MCF 10A (cell line): ENCODE measurements around the gene RAP1GAP. TPM values are rescaled to one million over a fixed set of nuclear protein-coding genes. Genes with fewer than 3 reads are reported as not detected.
A peak's percentile ranks its signal among the peaks of the same experiment; 100 is the strongest.

ENCODE experiments used
- BruUV-seq: library from RNA; stranded (reverse); fragments of 400-500 nt; replicated peaks from 2 replicates; lab custom pipeline; 2021; lab: Mats Ljungman, UMichigan
- CTCF ChIA-PET: fragments of 300-600 bp; sonication (Branson Sonifier 250); formaldehyde crosslinking; extraction: SDS; loops from one replicate; lab custom pipeline; 2021; ENCODE audit warnings: antibody characterized with exemption, inconsistent platforms; lab: Yijun Ruan, JAX
- POLR2A ChIA-PET: fragments of 300-600, 350-650 bp; sonication (Branson Sonifier 250); formaldehyde crosslinking; extraction: SDS; loops from one replicate; lab custom pipeline; 2020; ENCODE audit warnings: antibody characterized with exemption, inconsistent platforms; lab: Yijun Ruan, JAX
- DNase-seq: peaks from one replicate; pipeline ENCODE4 v3.0.0-alpha.2; 2018; ENCODE audit not compliant: unreplicated experiment
- H3K27ac Mint-ChIP-seq: one replicate; pipeline ENCODE4 v1.8.0; 2022; ENCODE audit warnings: mild to moderate bottlenecking, low read depth, mixed read lengths; ENCODE audit not compliant: unreplicated experiment
- H3K27me3 Mint-ChIP-seq: one replicate; pipeline ENCODE4 v1.8.0; 2022; ENCODE audit warnings: mixed read lengths; ENCODE audit not compliant: insufficient read depth, unreplicated experiment
- H3K36me3 Mint-ChIP-seq: one replicate; pipeline ENCODE4 v1.8.0; 2022; ENCODE audit warnings: mild to moderate bottlenecking, moderate library complexity, mixed read lengths; ENCODE audit not compliant: insufficient read depth, unreplicated experiment
- H3K4me1 Mint-ChIP-seq: one replicate; pipeline ENCODE4 v1.8.0; 2022; ENCODE audit warnings: mixed read lengths; ENCODE audit not compliant: insufficient read depth, unreplicated experiment
- H3K4me3 Mint-ChIP-seq: one replicate; pipeline ENCODE4 v1.8.0; 2022; ENCODE audit warnings: mild to moderate bottlenecking, moderate library complexity, mixed read lengths; ENCODE audit not compliant: unreplicated experiment
- H3K9me3 Mint-ChIP-seq: one replicate; pipeline ENCODE4 v1.8.0; 2022; ENCODE audit warnings: mixed read lengths; ENCODE audit not compliant: unreplicated experiment
- CTCF ChIP-seq: fragments of 200-600 bp; IDR thresholded peaks from one replicate; pipeline ENCODE4 v1.8.0; 2022; ENCODE audit warnings: antibody characterized with exemption, mild to moderate bottlenecking; ENCODE audit not compliant: unreplicated experiment
- intact Hi-C: fragments of 100-400 bp; cut with micrococcal nuclease; formaldehyde crosslinking; loops from 2 replicates; pipeline ENCODE4 v1.14.1; 2022
- total RNA-seq: library from RNA; stranded (reverse); gene quantifications from 2 replicates; pipeline ENCODE4 v1.2.3, GENCODE V29; 2022

RAP1GAP gene
- total RNA-seq, 1 experiment from 2014 or later = not detected

DNA sequence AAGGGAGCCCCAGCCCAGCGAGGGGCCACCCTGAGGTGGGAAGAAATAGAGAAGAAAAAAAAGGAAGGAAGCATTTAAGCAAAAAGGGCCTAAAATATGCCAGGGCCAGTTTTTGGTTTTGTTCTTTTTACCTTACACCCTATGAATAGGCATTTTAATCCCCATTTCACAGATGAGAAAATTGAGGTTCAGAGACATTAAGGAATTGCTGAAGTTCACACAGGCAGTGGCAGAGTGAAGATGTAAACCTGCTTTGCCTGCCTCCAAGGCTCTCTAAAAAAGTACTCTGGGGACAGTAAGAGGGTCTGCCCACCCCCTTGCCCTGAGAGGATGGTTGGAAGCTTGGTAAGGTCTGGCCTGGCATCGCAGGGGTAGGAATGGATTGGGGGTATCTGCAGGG lies 19.8 kb downstream of the RAP1GAP start:
- POLR2A ChIA-PET = no interaction called here
- H3K36me3 Mint-ChIP-seq = peaks cover under 1% of the 10 kb centered on the region
- CTCF ChIA-PET = interaction anchor here (1.0 kb wide), 1 partner anchor 9 kb away, joined by 3 read pairs; no protein-coding TSS in a partner anchor
- no peak for TF ChIP-seq CTCF
- intact Hi-C loops = no loop called here
- H3K4me3 Mint-ChIP-seq = no peak overlapping the region
- no peak for DNase-seq
- no peak overlapping the region for H3K27ac Mint-ChIP-seq
- no peaks in the 10 kb centered on the region for H3K27me3 Mint-ChIP-seq
- no TSS peak for BruUV-seq
- no peaks in the 10 kb centered on the region for H3K4me1 Mint-ChIP-seq
- no peaks in the 10 kb centered on the region for H3K9me3 Mint-ChIP-seq

DNA sequence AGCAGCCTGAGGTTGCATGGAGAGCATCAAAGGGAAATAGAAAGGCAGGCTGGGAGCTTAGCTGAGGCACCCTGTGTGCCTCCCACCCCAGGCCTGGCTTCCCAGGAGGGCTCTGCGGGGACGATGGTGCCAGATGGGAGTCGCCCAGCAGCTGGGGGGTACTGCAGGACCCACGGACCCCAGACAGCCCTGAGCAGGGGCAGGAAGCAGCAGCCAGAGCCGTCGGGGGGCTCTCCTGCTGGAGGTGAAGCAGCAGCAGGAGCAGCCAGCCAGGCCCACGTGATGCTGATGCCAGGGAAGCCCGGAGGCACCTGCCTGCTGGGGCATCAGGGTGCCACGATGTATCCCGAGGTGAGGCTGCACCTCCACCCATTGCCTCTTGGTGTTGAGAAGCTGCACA lies 20.4 kb downstream of the RAP1GAP start:
- no peak overlapping the region for H3K4me3 Mint-ChIP-seq
- H3K27me3 Mint-ChIP-seq = no peaks in the 10 kb centered on the region
- TF ChIP-seq CTCF = no peak
- POLR2A ChIA-PET = no interaction called here
- H3K9me3 Mint-ChIP-seq = no peaks in the 10 kb centered on the region
- no peak overlapping the region for H3K27ac Mint-ChIP-seq
- DNase-seq = no peak
- intact Hi-C loops = no loop called here
- CTCF ChIA-PET = no interaction called here
- no TSS peak for BruUV-seq
- H3K4me1 Mint-ChIP-seq = no peaks in the 10 kb centered on the region
- H3K36me3 Mint-ChIP-seq = no peaks in the 10 kb centered on the region

DNA sequence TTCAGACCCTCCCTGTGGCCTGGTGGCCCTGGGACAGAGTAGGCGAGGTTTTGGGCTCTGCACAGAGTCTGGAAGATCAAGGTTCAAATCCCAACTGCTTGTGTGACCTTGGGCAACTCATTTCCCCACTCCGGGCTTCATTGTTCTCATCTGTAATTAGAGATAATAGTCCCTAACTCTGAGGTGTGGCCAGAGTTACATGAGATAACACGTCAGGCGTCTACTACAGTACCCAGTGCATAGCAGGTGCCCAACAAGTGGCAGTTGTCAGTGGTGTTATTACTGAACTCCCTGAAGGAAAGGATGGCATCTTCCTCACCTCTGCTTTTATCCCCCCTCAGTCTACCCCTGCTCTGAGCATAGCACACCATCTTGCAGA lies 20.8 kb downstream of the RAP1GAP start:
- intact Hi-C loops = no loop called here
- Mint-ChIP-seq H3K4me3 (no peak overlapping the region), H3K4me1 (no peaks in the 10 kb centered on the region), H3K27ac (no peak overlapping the region), H3K27me3 (no peaks in the 10 kb centered on the region), H3K36me3 (no peaks in the 10 kb centered on the region), H3K9me3 (no peaks in the 10 kb centered on the region)
- no peak for TF ChIP-seq CTCF
- POLR2A ChIA-PET = no interaction called here
- CTCF ChIA-PET = interaction anchor here (0.6 kb wide), 1 partner anchor 994 kb away, joined by 3 read pairs; no protein-coding TSS in a partner anchor
- BruUV-seq = no TSS peak
- no peak for DNase-seq

DNA sequence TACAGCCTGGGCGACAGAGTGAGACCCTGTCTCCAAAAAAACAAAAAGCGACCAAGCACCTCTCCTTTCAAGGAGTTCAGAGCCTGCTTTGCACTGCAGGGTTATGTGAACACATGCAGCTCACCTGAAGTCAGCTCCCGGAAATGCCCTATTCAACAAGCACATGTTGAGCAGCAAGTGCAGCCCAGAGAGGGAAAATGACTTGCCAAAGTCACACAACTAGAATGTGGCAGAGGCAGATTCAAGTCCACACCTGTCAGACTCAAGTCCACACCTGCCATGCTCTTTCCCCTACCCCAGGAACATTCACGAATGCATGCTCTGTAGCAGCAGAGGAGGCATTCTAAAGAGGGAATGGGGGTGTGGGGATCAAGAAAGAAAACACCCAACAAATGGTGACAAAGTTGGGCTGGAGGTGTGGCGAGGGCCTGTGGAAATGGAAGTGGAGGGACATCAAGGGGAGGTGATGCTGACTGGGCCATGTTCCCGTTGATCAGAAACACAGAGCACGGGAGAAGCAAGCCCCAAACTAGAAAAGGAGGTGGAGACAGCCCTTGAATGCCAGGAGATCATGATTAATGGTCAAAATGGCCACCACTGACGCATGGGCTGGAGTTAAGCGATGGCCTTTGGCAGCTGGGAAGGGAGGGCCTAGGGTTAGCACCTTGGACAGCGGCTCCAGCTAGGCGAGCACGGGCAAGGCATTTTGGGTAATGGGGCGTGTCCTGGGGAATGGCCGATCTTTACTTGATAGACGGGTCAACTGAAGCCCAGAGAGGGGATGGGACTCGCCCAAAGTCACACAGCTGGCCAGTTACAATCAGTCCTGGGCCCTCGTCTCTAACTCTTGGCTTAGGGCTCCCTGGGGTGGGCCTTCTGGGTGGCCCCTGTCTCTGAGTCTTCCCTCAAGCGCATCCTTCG lies 21.5 kb downstream of the RAP1GAP start:
- no TSS peak for BruUV-seq
- Mint-ChIP-seq H3K4me1 (no peaks in the 10 kb centered on the region), H3K9me3 (no peaks in the 10 kb centered on the region), H3K27ac (no peak overlapping the region), H3K36me3 (no peaks in the 10 kb centered on the region), H3K4me3 (no peak overlapping the region), H3K27me3 (no peaks in the 10 kb centered on the region)
- ChIA-PET CTCF (interaction anchor here (0.6 to 1.2 kb wide), 4 partner anchors 8 to 995 kb away, joined by 3 to 4 read pairs (median 4); no protein-coding TSS in a partner anchor), POLR2A (interaction anchor here (2.2 kb wide), 1 partner anchor 23 kb away, joined by 5 read pairs; no protein-coding TSS in a partner anchor)
- DNase-seq = peak; percentile 72
- no peak for TF ChIP-seq CTCF
- intact Hi-C loops = no loop called here
